Stimulated activated CD4-positive, alpha-beta T cell treated with anti-CD3 and anti-CD28 coated beads, Interleukin-15, amount 100 ng/mL, for 48 hours (primary cell): Measurements from ENCODE around the gene TMIGD1.

Experiments
- DNase-seq, 2 donors: peaks; one replicate each; pipeline ENCODE4 v3.0.0-alpha.2; 2020; ENCODE audit warnings: low read depth in 2 of 2

The TMIGD1 gene

GRCh38 chr17:30290696-30291542, 42.9 kb downstream of the TMIGD1 start:
- no peak for DNase-seq

GRCh38 chr17:30290077-30290476, 43.8 kb downstream of the TMIGD1 start:
- no peak for DNase-seq

GRCh38 chr17:30279156-30279555, 54.7 kb downstream of the TMIGD1 start:
- DNase-seq, result no peak

GRCh38 chr17:30278032-30278431, 55.8 kb downstream of the TMIGD1 start:
- DNase-seq, result no peak

GRCh38 chr17:30275911-30276310, 57.9 kb downstream of the TMIGD1 start:
- no peak for DNase-seq

- DNase-seq, result no peak
These were observed 59.0 kb downstream of the TMIGD1 start for GRCh38 chr17:30274887-30275286.

- DNase-seq, result no peak
These were observed 60.5 kb downstream of the TMIGD1 start for GRCh38 chr17:30273373-30273772.

GRCh38 chr17:30271102-30271501, 62.8 kb downstream of the TMIGD1 start:
- no peak for DNase-seq

- no peak for DNase-seq
These were observed 66.2 kb downstream of the TMIGD1 start for GRCh38 chr17:30267625-30268024.
